ENCODE results near the gene BRINP2.

The BRINP2 gene

DNA sequence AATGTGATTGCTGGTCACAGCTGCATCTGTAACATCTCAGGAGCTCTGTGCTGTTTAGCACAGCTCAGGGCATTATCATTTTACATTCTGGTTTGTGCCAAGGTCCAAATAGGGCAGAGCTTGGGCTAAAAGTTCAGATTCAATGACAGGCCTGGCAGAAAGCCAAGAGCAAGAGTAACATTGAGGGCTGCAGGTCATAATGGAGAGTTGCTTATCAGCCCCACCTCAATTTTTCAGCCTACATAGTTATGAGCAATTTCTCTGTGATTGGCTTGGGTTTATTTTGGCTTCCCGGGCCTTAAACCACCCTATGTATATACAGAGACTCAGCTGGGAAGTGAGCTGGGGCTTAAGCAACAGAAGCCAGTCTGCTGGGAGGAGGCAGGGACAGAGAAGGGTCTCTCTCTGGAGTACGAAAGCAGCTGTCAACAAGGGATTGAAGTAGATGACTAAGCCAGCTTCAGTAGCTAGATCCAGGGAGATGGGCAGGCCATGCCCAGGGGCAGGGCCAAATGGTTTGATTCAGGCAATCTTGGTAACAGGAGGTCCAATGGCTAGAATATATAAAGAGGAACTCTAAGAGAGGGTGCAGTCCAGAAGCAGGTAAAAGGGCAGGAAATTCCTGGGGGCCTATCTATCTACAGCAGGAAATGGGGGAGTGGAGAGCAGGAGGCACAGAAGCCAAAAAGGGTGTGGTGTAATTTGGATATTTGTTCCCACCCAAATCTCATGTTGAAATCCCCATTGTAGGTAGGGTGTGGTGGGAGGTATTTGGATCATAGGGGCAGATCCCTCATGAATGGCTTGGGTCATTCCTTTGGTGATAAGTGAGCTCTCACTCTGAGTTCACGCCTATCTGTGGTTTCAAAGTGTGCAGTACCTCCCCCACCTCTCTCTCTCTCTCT, 49.0 kb downstream of the BRINP2 start:
- DNase-seq (ENCODE audit: low spot score) = no peak

DNA sequence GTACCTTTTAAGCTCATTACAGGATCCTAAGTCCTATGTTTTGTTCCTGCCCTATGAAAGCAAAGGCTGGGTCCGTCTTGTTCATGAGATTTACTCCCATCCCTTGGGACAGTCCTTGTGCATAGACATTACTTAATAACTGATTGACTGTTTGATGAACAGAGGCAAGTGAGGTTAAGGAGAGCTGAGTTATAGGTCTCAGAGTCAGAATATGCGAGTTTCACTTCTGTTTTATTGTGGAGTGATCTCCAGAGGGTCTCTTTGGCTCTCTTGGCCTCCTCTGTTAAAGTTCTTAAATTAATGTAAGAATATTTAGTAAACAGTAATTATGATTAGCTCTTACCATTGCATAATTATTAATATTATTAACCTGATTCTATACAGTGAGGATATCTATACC, 52.6 kb downstream of the BRINP2 start:
- no peak for DNase-seq (ENCODE audit: low spot score)

DNA sequence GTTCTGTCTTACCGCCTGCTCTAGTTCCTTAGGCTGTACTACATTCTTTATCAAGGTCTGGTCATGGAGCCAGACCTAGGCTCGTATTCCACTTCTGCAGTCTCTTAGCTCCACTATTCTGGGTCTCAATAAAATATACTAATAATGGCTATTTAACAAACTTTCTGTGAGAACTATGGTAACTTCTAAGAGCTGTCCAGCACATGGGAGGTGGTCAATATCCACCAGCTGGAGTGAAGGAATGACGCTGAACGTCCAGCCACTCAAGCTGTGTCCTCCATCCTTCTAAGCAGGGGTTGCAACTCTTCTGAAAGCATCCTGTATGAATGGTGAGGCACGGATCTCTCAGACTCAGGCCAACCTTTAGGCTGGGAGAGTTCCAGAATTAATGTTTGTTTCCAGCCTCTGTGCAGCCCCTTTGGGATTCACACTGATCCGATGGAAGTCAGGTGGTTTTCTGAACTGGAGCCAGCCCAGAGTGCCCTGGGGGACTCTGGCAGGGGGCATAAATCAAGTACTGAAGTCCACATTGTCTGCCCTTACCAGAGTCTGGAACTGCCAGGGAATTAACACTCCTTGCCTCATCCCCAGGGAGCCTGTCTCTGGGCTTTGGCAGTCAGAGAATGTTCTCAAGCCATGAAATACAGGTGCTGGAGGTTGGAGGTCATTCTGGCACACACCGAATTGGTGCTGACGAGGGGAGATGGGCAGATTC, 57.4 kb downstream of the BRINP2 start:
- no peak for DNase-seq (ENCODE audit: low spot score)

DNA sequence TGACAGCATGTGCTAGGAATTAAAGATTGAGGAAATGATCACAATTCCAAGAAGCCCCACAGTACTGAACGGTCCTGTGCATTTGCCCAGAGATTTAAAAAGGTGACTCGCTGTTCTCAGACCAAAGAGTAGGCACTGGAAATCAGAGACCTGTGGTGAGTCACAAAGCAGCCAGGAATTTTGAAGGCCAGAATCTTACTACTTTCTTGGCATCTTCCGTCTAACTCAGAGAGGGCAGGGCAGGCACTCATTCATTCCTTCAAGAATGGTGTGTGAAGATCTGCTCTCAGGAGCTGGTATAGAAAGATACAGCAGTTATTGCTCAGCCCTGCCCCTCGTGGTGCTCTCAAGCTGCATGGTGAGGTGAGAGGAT, 57.9 kb downstream of the BRINP2 start:
- DNase-seq (ENCODE audit: low spot score) = no peak

DNA sequence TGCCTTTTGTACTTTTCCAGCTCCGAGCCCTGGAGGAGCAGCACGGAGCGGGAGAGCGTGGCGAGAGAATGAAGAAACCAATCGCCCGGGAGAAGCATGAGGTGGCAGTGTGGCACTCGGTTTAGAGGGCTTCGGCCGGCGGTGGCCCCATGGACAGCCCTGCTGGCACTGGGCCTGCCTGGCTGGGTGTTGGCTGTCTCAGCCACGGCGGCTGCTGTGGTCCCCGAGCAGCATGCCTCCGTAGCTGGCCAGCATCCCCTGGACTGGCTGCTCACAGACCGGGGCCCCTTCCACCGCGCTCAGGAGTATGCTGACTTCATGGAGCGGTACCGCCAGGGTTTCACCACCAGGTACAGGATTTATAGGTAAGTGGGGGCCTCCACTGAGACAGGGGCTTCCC, 59.0 kb downstream of the BRINP2 start:
- no peak for DNase-seq (ENCODE audit: low spot score)

DNA sequence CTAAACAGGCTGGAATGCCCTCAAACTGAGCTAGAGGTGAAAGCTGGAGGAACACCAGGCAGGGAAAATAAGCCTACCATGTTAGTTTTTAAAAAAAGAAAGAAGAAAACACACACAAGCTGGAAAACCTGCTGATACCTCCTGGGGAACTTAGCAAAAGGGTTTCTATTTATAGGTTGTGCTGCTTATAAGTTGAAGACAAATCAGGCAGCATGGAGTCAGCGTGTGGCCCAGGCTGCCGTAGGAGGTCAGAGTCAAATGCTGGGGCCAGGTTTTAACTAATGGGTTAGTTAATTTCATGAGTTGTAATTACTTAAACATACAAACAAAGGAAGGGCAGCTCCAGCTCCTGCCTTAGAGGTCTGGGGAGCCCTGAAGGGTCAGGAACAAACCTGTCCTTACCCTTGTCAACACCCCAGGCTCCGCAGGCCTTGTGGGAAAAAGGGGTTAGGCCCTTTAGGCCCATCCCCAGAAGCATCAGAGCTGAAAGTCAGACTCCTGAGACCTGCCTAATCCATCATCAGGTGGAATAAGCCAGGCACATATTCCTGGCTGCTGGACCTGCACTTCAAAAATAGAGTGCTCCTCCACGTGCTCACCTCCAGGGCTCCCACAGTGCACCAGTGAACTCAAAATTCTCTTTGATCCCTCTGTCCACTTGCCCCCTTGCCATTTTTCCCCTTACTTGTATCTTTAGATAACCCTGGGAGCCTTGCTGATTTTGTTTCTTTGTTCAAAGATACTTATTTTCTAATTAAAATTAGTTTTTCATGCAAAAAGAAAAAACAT, 59.7 kb downstream of the BRINP2 start:
- no peak for DNase-seq (ENCODE audit: low spot score)

DNA sequence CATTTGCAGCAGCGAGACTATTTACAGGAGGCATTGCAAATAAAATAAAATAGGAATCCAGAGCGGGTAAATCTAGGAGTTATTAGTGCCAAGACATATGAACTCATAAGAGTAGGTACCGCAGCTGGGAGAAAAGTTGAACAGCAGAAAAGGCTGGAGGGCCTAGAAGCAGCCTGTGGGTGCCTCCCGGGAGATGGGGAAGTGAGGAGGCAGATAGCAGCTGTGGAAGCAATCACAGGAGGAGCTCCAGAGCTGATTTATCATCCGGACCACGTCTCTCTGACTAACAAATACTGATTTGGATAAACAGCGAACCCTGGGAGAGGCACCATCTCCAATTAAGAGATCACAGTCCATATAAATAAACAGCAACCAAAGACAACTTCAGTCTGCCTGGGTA, 64.6 kb downstream of the BRINP2 start:
- no peak for DNase-seq (ENCODE audit: low spot score)

DNA sequence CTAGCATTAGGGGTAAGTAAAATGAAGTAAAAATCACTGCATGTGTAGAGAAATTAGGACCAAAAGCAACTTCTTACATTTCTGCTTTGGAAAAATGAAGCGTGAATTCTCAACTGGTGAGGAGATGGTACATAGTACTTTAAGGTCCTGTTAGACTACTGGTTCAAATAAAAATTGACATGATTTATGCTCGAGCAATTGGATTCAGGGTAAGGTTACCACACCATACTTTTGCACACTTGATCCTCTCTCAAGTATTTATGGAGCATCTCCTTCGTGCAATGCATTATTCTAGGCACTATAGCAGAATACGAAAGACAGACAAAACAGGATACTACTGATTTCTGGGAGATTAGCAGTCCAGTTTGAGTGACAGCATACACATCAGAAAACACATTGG, 66.2 kb downstream of the BRINP2 start:
- no peak for DNase-seq (ENCODE audit: low spot score)

DNA sequence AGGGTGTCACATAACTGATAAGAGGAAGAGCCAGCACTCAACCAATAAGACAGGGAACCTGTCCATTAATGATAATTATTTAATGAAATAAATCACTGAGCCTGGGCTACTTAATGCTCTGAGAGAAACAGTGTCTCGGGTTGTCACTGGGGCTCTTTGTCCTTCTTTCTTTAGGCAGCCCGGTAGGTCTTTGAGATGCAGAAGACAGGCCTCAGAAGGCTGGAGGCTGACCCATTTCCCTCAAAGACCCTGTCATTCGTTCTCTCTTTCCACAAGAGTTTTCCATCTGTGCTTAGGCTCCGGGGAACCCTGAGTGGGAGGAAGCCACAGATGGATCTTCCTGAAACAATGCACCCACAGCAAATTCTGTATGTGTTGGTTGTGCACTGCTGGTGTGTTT, 68.2 kb downstream of the BRINP2 start:
- DNase-seq (ENCODE audit: low spot score) = no peak

DNA sequence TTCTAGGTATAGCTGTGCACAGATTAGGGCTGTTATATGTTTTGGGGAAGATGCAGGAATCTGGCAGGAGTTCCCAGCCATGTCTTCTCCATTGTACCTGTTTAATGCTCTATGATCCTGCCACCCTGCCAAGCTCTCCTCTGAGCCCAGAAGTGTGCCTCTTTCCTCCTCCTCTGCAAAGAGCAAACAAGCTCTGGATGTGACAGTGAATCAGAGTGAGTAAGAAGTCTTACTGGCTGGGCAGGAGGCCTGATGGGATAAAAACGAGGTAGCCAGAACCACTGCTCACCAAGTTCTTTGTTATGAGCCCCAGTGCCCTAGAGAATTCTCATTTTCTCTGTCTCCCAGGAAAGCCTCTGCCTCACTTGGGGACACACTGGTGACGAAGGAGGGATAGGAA, 69.0 kb downstream of the BRINP2 start:
- DNase-seq (ENCODE audit: low spot score) = no peak

DNA sequence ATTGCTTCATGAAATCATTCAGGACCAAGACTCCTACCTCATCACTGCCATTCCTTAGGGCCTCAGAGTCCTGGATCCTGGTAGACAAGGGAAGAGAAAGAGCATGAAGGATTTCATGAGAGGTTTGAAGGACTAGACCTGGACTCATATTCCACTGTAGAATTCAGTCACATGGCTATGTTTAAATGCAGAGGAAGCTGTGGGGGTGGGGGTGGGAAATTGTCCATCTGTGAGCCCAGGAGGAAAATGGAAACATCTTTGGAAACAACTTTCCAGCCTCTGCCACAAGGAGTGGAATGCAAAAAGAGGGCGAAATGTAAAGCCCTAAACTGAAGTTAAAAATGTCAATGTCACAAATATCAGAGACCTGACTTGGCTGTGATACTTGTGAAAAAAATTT, 73.0 kb downstream of the BRINP2 start:
- no peak for DNase-seq (ENCODE audit: low spot score)

DNA sequence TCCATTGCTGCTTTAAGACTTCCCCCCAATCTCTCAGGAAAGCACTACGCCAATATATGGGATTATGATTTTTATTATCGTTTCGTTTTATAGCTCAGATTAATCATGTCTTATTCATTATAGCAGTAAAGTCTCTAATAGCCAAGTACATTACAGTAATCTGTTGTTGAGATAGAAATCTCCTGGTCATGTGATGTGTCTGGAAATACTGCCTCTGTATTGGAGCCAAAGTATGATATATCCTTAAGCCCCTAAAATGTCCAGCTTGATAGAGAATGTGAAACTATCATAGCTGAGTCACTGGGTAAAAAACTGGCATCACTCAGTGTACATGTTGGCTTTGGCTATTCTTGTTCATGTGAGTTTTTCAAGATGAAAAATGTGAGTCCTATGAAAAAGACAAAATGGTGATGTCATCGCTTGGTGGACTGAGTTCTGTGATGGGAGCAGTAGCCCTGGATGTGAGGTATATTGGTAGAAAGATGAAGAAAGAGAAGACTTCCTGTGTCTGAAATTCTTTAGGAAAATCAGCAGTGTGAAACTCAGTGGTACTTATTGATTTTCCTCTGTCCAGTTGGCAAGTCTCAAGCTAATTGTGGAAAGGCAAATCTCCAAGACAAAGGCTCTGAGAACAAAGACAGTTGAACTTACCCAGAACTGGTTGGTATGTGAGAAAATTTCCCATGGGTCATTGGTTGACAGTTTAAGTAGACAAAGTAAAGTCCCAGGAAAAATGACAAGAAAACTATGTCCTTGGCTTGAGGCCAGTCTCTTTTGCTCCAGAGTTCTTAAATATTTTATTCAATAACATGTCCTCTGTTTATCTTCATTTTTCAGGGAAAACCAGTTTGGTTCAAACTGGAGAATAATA, 76.2 kb downstream of the BRINP2 start:
- no peak for DNase-seq (ENCODE audit: low spot score)

DNA sequence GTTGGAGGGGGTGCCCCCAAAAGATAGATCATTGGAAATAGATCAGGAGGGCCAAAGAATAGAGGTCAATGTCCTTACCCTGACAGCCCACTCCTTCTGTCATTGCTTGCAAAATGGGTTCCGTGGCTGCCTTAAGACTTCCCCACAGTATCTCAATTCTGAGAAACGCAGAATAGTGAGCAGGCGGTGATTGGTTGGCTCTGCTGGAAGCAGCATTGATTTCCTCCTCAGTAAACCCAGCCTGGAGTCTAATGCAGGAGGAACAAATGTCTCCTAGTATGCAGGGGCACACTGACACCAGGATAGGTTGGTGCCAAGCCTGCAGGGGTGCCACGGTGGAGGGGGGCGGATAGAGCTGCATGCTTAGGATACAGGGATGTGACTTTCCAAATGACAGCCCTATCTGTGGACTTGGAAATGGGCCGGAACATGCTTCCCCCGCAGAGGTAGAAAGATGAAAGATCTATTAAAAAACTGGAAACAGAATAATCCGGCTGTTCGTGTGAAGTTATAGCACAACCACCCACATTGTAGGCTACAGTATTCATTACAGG, 76.9 kb downstream of the BRINP2 start:
- no peak for DNase-seq (ENCODE audit: low spot score)

DNA sequence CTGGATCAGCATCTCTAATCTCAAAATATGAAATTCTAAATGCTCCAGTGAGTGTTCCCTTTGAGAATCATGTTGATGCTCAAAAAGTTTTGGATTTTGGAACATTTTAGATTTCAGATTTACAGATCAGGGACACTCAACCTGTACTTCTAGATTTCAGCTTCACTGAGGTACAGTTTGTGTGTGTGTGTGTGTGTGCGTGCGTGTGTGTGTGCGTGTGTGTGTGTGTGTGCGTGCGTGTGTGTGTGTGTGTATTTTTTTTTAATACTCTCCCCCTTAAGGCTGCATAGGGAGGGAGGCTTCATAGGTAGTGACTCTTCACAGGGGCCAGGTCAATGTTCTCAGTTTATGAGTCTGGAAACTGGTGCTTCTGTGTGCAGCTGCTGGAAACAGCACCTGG, 77.5 kb downstream of the BRINP2 start:
- DNase-seq (ENCODE audit: low spot score) = no peak

DNA sequence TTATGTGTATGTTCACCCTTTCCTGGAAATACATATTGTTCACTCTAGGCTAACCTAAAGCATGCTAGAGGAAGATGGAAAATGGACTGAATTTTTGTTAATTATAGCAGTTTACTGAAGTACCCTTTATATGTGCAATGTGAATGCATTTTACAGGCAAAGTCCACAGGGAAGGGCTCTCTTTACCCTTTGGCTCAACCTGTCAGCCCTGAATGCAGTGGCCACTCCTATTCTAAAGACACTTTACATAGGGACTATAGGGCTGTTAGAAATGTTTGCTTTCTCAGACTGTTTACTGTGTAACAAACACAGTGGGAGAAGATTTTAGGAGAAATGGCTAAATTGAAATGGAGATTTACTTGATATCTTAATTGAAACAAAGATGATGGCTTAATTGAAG, 78.5 kb downstream of the BRINP2 start:
- no peak for DNase-seq (ENCODE audit: low spot score)

DNA sequence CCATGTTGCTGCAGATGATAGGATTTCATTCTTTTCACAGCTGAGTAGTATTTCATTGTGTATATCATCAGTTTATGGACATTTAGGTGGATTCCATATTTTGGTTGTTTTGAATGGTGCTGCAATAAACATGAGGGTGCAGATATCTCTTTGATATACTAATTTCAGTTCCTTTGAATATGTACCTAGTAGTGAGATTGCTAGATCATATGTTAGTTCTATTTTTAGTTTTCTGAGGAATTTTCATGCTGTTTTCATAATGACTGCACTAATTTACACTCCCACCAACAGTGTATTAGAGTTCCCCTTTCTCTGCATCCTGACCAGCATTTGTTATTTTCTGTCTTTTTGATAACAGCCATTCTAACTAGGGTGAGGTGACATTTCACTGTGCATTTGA, 82.1 kb downstream of the BRINP2 start:
- no peak for DNase-seq (ENCODE audit: low spot score)

DNA sequence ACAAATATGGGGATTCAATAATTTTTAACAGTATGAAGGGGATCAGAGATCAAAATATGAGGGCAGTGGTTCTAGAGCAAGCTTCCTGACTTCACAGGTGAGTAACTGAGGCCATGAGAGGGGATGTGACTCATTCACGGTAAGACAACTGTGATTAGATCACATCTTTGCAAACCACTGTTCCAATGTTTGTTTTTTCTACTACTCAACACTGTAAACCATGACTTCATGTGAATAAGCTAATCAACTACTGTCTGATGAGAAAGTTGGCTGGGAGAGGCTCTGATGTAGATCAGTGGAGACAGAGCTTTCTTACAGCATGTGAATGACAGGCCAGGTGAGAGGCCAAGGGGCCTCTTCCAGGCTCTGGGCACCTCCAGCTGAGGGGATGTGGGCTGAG, 84.7 kb downstream of the BRINP2 start:
- DNase-seq (ENCODE audit: low spot score) = no peak

DNA sequence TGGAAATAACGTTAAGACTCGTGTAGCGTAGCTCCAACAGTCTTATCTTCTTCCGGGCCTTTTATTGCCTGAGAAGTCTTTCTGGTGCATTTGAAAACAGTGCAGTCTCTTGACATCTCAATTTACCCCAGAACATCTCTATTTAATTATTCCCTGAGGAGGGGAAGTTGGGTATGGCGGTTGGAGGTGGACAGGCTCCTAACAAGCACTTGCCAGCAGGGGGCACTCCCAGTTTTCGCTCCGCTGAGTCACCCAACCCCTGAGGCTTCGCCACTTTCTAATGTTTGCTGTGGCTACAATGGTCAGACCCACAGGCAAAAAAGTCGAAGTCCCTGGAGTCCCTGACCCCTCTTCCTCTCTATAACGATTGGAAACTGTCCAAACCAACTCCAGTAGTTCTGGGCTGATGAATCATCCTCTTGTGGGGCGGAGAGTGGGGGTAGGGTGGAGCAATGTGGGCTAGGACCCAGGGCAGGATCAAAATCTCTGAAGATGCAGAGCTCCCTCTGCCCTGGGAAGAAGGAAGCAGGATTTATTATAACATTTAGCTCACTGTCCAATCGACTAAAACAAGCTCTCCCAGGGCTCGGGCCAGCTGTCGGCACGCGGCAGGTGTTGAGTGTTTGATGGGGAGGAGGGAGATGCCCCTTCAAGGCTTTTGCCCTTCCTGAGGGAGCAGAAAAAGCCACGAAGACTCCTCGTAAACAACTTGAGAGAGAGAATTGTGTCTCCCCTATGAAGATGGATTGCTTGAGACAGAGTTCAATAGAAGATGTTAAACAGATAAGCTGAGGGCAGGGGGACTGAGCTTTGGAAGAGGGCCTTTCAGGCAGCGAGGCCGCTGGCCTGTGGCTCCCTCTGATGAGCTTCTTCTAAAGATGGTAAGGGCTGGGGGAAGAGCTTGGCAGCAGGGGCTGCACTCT, 85.7 kb downstream of the BRINP2 start:
- DNase-seq (ENCODE audit: low spot score) = no peak

DNA sequence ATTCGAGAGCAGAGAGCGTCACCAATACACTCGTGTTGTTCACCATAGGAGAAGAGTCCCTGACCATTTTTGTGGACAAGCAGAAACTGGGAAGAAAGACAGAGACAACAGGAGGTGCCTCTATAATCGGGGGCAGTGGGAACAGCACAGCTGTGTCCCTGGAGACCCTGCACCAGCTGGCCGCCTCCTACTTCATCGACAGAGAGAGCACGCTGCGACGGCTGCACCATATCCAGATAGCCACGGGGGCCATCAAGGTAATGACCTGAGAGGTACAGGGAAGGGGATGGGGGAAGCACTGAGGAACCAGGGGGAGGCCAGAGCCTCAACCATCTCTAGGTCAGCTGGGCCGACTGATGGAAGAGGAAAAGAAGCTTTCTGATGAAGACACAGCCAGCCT, 86.4 kb downstream of the BRINP2 start:
- no peak for DNase-seq (ENCODE audit: low spot score)

DNA sequence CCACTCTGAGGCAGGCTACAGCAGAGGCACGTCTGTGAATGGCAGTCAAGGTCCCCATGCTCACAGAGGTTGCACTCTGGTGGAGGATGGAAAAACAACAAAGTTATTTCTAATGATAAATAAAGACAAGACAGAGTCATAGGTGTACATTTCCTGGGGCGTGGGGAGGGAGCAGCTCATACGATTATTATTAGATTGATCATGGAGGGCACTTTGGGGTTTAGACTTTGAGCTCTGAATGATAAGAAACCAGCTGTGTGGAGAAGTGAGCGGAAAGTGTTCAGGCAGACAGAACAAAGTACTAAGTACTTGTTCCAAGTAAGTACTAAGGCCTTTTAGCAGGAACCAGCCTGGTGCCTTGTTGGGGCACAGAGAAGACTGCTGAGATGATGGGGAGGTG, 86.8 kb downstream of the BRINP2 start:
- no peak for DNase-seq (ENCODE audit: low spot score)

Data from hematopoietic multipotent progenitor cell treated with erythropoietin and hydrocortisone succinate and interleukin-3 and kit ligand, for 15 days (in vitro differentiated cells).